B cell (primary cell): ENCODE data around the gene GRID2. TPM values are rescaled to one million over a fixed set of nuclear protein-coding genes. Genes with fewer than 3 reads are reported as not detected.

Experiments used
- ATAC-seq: fragments of 200-7000 bp; cut with Tn5 transposase; one replicate; pipeline ENCODE4 v1.10.0; 2021; ENCODE audit warnings: low read depth, mild to moderate bottlenecking, moderate number of reproducible peaks, moderate library complexity
- CTCF ChIA-PET: fragments of 350-600 bp; sonication (Branson Sonifier 250); formaldehyde crosslinking; loops from one replicate; lab custom pipeline; 2021; ENCODE audit warnings: antibody characterized with exemption, inconsistent platforms; lab: Charles Lee
- POLR2A ChIA-PET: fragments of 350-600 bp; sonication (Branson Sonifier 250); formaldehyde crosslinking; loops from one replicate; lab custom pipeline; 2021; ENCODE audit warnings: antibody characterized with exemption; lab: Charles Lee
- DNase-seq: peaks from one replicate; pipeline ENCODE4 v3.0.0; 2013
- H2AFZ ChIP-seq: 2 replicates; pipeline ENCODE4 v1.6.1; 2012; ENCODE audit warnings: mild to moderate bottlenecking, low read depth, low read length; ENCODE audit not compliant: insufficient read depth, poor library complexity, severe bottlenecking
- H3K27ac ChIP-seq, 2 donors: 1 replicate in 1 of 2; 2 replicates in 1 of 2; pipeline ENCODE4 v1.5.1; 2012 to 2013; ENCODE audit warnings: low read length in 2 of 2, mild to moderate bottlenecking in 2 of 2, moderate library complexity in 1 of 2
- H3K27me3 ChIP-seq, 4 experiments: fragments of 200-600 bp in 1 of 4; sonication (generic) in 1 of 4; replicated peaks in 1 of 4; 1 replicate in 2 of 4; 2 replicates in 2 of 4; pipeline versions ENCODE4 v1.6.1 to v1.7.0; 2013 to 2016; ENCODE audit warnings: low read length in 3 of 4, mild to moderate bottlenecking in 2 of 4, mixed read lengths in 1 of 4, moderate library complexity in 1 of 4; ENCODE audit not compliant: insufficient read depth in 4 of 4, control insufficient read depth in 3 of 4; ENCODE audit errors: control extremely low read depth in 1 of 4
- H3K36me3 ChIP-seq, 2 experiments: replicated peaks in 1 of 2; 1 replicate in 1 of 2; 2 replicates in 1 of 2; pipeline versions ENCODE4 v1.6.1 to v1.7.1; 2013; ENCODE audit warnings: low read length in 1 of 2; ENCODE audit not compliant: insufficient read depth in 2 of 2, control insufficient read depth in 1 of 2; ENCODE audit errors: control extremely low read depth in 1 of 2, extremely low read depth in 1 of 2
- H3K4me1 ChIP-seq, 2 donors: fragments of 200-600 bp in 1 of 2; sonication (generic) in 1 of 2; 1 replicate in 1 of 2; 2 replicates in 1 of 2; pipeline versions ENCODE4 v1.5.1 to v1.6.1; 2013 to 2017; ENCODE audit warnings: low read length in 2 of 2; ENCODE audit not compliant: control insufficient read depth in 2 of 2, insufficient read depth in 2 of 2
- H3K4me2 ChIP-seq: replicated peaks from 2 replicates; pipeline ENCODE3; 2012; ENCODE audit warnings: mild to moderate bottlenecking, low read depth, low read length; ENCODE audit not compliant: poor library complexity, severe bottlenecking
- H3K4me3 ChIP-seq, 5 experiments: fragments of 200-600 bp in 1 of 5; sonication (generic) in 1 of 5; 1 replicate in 3 of 5; 2 replicates in 2 of 5; pipeline versions ENCODE4 v1.5.1 to v1.7.0; 2011 to 2016; ENCODE audit warnings: low read length in 4 of 5, mild to moderate bottlenecking in 4 of 5, low read depth in 2 of 5, control low read depth in 1 of 5, moderate library complexity in 1 of 5; ENCODE audit not compliant: insufficient read depth in 1 of 5; ENCODE audit errors: control extremely low read depth in 1 of 5, extremely low read depth in 1 of 5
- H3K79me2 ChIP-seq: fragments of 200-600 bp; sonication (generic); one replicate; pipeline ENCODE4 v1.6.0; 2016; ENCODE audit warnings: low read length; ENCODE audit not compliant: control insufficient read depth, insufficient read depth
- H3K9ac ChIP-seq: fragments of 200-600 bp; sonication (generic); 2 replicates; pipeline ENCODE4 v1.6.1; 2017; ENCODE audit warnings: mild to moderate bottlenecking, low read length, moderate library complexity
- H3K9me3 ChIP-seq, 3 donors: one replicate each; pipeline versions ENCODE4 v1.6.1 to v1.7.1; 2013; ENCODE audit warnings: low read length in 2 of 3; ENCODE audit not compliant: control insufficient read depth in 2 of 3, insufficient read depth in 1 of 3; ENCODE audit errors: control extremely low read depth in 1 of 3
- H4K20me1 ChIP-seq: 2 replicates; pipeline ENCODE4 v1.6.0; 2012; ENCODE audit warnings: mild to moderate bottlenecking, low read length; ENCODE audit not compliant: insufficient read depth, control insufficient read depth, poor library complexity, severe bottlenecking
- H3K27ac Mint-ChIP-seq: one replicate; pipeline ENCODE4 v1.8.0; 2021; ENCODE audit warnings: mixed read lengths
- H3K27me3 Mint-ChIP-seq: one replicate; pipeline ENCODE4 v1.8.0; 2021; ENCODE audit warnings: mixed read lengths
- H3K4me1 Mint-ChIP-seq: one replicate; pipeline ENCODE4 v1.8.0; 2021; ENCODE audit warnings: mixed read lengths
- H3K4me3 Mint-ChIP-seq: one replicate; pipeline ENCODE4 v1.8.0; 2021; ENCODE audit warnings: mixed read lengths
- H3K9me3 Mint-ChIP-seq: one replicate; pipeline ENCODE4 v1.8.0; 2022; ENCODE audit warnings: mixed read lengths; ENCODE audit not compliant: insufficient read depth
- EZH2 ChIP-seq: IDR thresholded peaks from 2 replicates; pipeline ENCODE4 v1.6.1; 2012; ENCODE audit warnings: borderline replicate concordance, low read depth, mild to moderate bottlenecking, moderate library complexity, low read length; ENCODE audit not compliant: insufficient read depth, poor library complexity, severe bottlenecking
- WGBS: methylation state at CpG from one replicate; pipeline ENCODE4 v1.1.5; 2013; ENCODE audit warnings: missing lambda C conversion rate; ENCODE audit not compliant: insufficient coverage; 5-methylcytosine and 5-hydroxymethylcytosine counted together
- intact Hi-C: fragments of 100-400 bp; cut with micrococcal nuclease; formaldehyde crosslinking; loops from one replicate; pipeline ENCODE4 v1.10.0; 2022
- polyA plus RNA-seq: library from polyadenylated mRNA; depleted of rRNA; stranded (reverse); fragments of >200 nt; gene quantifications from 2 replicates; pipeline ENCODE4 v1.2.3, GENCODE V29; 2012
- total RNA-seq, 2 donors: library from RNA; stranded (reverse); fragments of 120-200 nt in 1 of 2; gene quantifications; 1 replicate in 1 of 2; 2 replicates in 1 of 2; pipeline versions ENCODE4 v1.2.3 to v1.2.4, GENCODE V29; 2013 to 2022
- TF ChIP-seq, protein P1 (sequence below): fragments of 200-600 bp; IDR thresholded peaks from one replicate; pipeline ENCODE4 v1.8.0; 2022; ENCODE audit warnings: antibody characterized with exemption, mild to moderate bottlenecking

The GRID2 gene
- total and polyA plus RNA-seq, 2 donors (not counting 1 experiment from before 2014, with no cell fraction given): not detected

DNA sequence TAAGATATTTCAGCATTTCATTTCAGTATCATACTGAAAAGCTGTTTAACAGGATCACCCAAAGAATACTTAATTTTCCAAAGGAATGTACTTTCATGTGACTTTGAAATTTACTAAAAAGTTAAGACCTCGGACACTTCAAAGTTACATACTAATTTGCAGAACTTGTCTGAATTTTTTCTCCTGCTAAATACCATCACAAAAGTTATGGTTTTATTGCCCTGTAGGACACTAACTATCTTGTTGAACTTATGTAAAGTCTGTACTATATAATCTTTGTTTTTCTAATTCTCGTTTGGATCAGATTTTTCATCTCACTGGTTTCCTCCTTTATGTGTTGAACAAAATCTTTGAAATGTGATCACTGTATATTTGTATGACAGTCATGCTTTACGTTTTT, 37.2 kb upstream of the GRID2 start:
- Mint-ChIP-seq H3K27me3 (no peaks in the 10 kb centered on the region), H3K4me3 (no peak overlapping the region), H3K4me1 (no peaks in the 10 kb centered on the region), H3K9me3 (no peaks in the 10 kb centered on the region), H3K27ac (no peak overlapping the region)
- POLR2A ChIA-PET: no interaction called here
- Histone ChIP-seq H3K4me2 (no peak overlapping the region), H3K9ac (no peak overlapping the region), H3K9me3 (no peaks in the 10 kb centered on the region), H3K4me1 (no peaks in the 10 kb centered on the region), H3K36me3 (no peaks in the 10 kb centered on the region), H2AFZ (no peak overlapping the region), H3K27me3 (no peaks in the 10 kb centered on the region), H3K79me2 (no peaks in the 10 kb centered on the region), H3K4me3 (no peak overlapping the region), H4K20me1 (no peaks in the 10 kb centered on the region), H3K27ac (no peak overlapping the region)
- CTCF ChIA-PET: no interaction called here
- WGBS: no CpG with 5 or more reads among the region's 3 CpGs
- ATAC-seq (no peak), DNase-seq (no peak)
- intact Hi-C loops: no loop called here
- no peak for TF ChIP-seq EZH2
- TF ChIP-seq, protein P1, sequence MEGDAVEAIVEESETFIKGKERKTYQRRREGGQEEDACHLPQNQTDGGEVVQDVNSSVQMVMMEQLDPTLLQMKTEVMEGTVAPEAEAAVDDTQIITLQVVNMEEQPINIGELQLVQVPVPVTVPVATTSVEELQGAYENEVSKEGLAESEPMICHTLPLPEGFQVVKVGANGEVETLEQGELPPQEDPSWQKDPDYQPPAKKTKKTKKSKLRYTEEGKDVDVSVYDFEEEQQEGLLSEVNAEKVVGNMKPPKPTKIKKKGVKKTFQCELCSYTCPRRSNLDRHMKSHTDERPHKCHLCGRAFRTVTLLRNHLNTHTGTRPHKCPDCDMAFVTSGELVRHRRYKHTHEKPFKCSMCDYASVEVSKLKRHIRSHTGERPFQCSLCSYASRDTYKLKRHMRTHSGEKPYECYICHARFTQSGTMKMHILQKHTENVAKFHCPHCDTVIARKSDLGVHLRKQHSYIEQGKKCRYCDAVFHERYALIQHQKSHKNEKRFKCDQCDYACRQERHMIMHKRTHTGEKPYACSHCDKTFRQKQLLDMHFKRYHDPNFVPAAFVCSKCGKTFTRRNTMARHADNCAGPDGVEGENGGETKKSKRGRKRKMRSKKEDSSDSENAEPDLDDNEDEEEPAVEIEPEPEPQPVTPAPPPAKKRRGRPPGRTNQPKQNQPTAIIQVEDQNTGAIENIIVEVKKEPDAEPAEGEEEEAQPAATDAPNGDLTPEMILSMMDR: no peak

DNA sequence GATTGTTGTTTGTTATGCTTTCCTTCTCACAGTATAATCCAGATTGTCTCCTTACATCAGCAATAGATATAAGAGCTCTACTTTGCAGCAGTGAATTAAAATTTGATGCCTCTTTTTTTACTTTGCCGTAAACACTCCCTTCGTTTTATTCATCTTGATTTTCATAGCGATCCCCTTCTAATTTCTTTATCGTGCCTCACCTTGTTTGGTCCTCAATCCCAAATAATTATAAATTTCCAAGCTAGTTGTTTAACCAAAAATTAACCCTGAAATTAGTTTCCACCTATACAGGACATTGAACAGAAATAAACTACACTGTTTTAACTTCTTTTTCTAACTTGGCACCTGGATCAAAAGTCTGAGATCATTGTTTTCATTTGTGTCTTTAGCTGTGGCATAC, 35.1 kb upstream of the GRID2 start:
- Histone ChIP-seq H3K9me3 (no peaks in the 10 kb centered on the region), H4K20me1 (no peaks in the 10 kb centered on the region), H3K4me1 (no peaks in the 10 kb centered on the region), H2AFZ (no peak overlapping the region), H3K79me2 (no peaks in the 10 kb centered on the region), H3K9ac (no peak overlapping the region), H3K27ac (no peak overlapping the region), H3K27me3 (no peaks in the 10 kb centered on the region), H3K36me3 (no peaks in the 10 kb centered on the region), H3K4me2 (no peak overlapping the region), H3K4me3 (no peak overlapping the region)
- TF ChIP-seq, protein P1: no peak
- TF ChIP-seq EZH2: no peak
- Mint-ChIP-seq H3K4me1 (no peaks in the 10 kb centered on the region), H3K27me3 (no peaks in the 10 kb centered on the region), H3K4me3 (no peak overlapping the region), H3K27ac (no peak overlapping the region), H3K9me3 (no peaks in the 10 kb centered on the region)
- ChIA-PET CTCF (no interaction called here), POLR2A (no interaction called here)
- intact Hi-C loops: no loop called here
- no peak for DNase-seq
- no peak for ATAC-seq
- WGBS: 100% methylated on average over 4 of the region's 4 CpGs
